ENCODE results near the gene CCBE1.

DNA sequence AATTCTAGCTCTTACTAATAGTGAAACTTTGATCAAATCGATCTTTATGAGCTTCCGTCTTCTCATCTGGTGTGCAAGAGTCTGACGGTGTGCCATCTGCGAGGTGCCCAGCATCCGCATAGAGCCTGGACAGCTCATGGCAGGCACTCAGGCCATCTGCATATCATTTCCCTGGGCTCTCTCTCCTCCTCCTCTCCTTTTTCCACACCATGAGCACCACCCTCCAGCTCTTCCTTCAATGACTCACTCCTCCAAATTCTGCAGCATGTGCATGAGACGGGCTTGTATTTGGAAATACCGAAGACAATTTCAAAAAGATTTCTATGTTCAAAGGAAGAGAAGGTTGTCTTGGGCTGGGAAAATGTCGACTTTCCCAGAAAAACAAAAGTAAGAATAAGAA lies 161.1 kb downstream of the CCBE1 start:
- TF ChIP-seq, protein P1, sequence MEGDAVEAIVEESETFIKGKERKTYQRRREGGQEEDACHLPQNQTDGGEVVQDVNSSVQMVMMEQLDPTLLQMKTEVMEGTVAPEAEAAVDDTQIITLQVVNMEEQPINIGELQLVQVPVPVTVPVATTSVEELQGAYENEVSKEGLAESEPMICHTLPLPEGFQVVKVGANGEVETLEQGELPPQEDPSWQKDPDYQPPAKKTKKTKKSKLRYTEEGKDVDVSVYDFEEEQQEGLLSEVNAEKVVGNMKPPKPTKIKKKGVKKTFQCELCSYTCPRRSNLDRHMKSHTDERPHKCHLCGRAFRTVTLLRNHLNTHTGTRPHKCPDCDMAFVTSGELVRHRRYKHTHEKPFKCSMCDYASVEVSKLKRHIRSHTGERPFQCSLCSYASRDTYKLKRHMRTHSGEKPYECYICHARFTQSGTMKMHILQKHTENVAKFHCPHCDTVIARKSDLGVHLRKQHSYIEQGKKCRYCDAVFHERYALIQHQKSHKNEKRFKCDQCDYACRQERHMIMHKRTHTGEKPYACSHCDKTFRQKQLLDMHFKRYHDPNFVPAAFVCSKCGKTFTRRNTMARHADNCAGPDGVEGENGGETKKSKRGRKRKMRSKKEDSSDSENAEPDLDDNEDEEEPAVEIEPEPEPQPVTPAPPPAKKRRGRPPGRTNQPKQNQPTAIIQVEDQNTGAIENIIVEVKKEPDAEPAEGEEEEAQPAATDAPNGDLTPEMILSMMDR (IDR thresholded peaks at IDR 0.05; ENCODE audit: poor library complexity, severe bottlenecking), result no peak
- TF ChIP-seq EZH2 (IDR thresholded peaks at IDR 0.05; ENCODE audit: borderline replicate concordance, insufficient read depth, low read length, poor library complexity, severe bottlenecking) (no peak), MXI1 (conservative IDR thresholded peaks at IDR 0.05; ENCODE audit: poor library complexity, severe bottlenecking) (no peak), TAF1 (IDR thresholded peaks at IDR 0.05; ENCODE audit: low read depth) (no peak)
